ENCODE results near the gene RABL2A.
A peak's percentile ranks its signal among the peaks of the same experiment; 100 is the strongest.
"Not testable (repeated sequence)": the region's sequence is repeated elsewhere in the genome, so short reads cannot be mapped to it uniquely, and the experiment has no call there.

The RABL2A gene

GRCh38 chr2:113626616-113627330 is at the start of gene RABL2A:
TSS of gene RABL2A (plus strand) at chr2:113627266. CDS start at chr2:113628607, 1,341 bp downstream.
- peak; percentile 88 to 91 for DNase-seq

GRCh38 chr2:113578508-113578907 is 48.6 kb upstream of the RABL2A start:
- not testable (repeated sequence) for DNase-seq

GRCh38 chr2:113582473-113582872 is 44.6 kb upstream of the RABL2A start:
- not testable (repeated sequence) for DNase-seq

DNA sequence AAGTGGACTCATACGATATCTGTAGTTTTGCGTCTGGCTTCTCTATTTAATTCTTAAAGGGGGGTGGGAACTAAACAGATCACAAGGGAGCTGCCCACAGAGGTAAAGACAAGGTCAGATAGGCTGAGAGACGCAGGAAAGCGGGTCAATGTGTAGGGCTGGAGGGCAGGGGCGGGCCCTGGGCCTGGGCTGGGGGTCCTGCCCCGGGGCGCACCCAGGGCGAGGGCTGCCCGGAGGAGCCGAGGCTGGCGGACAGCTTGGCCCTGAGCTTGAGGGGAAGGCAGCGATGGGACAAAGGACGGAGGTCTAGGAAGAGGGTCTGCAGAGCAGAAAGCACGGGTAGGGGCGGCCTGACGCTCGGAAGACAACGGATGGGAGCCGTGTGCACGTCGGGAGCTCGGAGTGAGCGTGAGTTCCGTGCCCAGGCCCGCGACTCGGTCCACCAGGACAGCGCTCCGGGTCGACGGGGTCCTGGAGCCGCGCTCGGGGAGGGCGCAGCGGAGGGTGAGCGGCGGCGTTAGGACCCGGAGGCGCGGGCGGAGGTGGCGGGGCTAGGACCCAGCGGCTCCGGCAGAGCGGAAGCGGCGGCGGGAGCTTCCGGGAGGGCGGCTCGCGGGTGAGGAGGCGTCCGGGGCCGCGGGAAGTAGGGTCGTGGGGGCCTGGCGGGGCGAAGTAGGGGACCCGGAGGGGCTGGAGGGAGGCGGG is 43.4 kb upstream of the RABL2A start:
- peak; percentile 75 to 79 for DNase-seq

DNA sequence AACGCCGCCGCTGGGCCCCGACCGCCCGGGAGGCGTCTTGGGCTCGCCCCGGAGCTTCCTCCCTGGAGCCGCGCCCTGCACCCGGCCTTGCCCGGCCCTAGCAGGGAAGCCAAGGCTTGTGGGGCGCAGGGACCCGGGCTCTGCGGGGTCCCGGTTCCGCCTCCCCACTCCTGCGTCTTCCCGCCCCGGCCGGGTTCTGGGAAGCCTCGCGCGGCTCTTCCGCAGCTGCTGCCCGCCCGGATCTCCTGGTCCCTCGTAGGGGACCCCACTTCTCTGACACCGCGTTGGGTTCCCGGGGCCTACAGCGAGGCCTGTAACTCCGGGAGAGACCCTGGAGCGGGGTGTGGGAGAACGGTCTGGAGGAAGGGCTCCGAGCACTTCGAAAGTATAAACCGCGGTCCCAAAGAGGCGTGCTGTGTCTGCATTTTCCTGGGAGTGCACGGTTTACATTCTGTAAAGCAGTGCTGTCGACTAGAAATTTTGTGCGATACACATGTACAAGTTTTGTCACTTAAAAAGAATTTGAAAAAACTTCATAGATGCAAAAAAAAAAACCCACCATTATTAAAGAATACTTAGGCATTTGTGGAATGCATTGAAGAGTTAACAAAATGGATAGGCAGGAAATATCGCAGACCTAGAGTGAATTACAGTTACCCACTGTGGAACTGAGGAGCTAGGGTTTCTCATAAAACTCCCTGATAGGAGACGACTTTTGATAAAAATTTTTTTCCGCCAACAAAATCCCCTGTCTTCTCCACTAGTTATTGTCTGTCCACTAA is 42.6 kb upstream of the RABL2A start:
- DNase-seq: peak in 1 of 2 donors; percentile 17

- DNase-seq: peak; percentile 68 to 71
Observed at GRCh38 chr2:113587201-113587600, 39.9 kb upstream of the RABL2A start.

GRCh38 chr2:113589591-113589990 is 37.5 kb upstream of the RABL2A start:
- DNase-seq: not testable (repeated sequence)

DNA sequence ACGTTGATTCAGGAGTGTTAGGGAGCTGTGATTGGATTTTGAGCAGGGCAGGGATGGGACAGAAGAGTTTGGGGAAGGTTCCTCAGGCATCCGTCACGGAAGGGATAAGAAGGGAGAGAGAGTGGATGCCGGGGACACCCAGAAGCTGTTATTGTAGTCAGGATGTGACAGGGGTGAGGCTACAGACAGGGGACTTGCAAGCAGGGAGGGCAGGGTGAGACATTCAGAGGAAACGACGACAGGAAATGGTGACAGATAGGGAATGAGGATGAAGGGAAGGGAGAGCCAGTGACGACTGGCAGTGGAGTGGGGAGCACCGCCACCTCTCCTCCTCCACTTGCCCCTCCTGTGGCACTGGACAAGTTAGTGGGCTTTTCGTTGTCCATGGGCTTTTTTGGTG is 35.1 kb upstream of the RABL2A start:
- DNase-seq: peak; percentile 28 to 44

GRCh38 chr2:113593280-113593679 is 33.8 kb upstream of the RABL2A start:
- not testable (repeated sequence) for DNase-seq

GRCh38 chr2:113595725-113596124 is 31.3 kb upstream of the RABL2A start:
- DNase-seq: not testable (repeated sequence)

DNA sequence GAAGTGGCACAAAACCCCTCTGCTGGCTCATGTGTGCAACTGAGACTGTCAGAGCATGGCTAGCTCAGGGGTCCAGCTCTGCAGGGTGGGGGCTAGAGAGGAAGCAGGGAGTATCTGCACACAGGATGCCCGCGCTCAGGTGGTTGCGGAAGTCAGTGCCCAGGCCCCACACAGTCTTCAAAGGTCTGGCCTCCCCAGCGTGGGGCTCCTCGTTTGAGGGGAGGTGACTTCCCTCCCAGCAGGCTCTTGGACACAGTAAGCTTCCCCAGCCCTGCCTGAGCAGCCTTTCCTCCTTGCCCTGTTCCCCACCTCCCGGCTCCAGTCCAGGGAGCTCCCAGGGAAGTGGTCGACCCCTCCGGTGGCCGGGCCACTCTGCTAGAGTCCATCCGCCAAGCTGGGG is 29.9 kb upstream of the RABL2A start:
- DNase-seq: not testable (repeated sequence)

DNA sequence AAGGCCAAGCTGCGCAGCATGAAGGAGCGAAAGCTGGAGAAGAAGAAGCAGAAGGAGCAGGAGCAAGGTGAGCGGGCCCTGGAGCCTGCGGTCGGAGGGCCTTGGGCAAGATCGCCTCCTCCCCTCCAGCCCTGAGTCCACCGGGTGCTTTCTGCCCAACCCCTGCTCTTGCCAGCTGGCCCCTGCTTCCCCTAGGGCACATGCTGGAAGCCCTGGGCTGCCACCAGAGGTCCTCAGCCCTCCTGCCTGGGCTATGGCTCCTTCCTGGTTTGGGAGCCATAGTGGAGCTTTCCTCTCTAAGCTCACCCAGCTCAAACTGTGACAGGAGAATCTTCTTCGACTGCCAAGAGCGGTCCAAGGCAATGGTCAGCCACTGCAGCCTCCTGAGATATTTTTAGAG is 29.5 kb upstream of the RABL2A start:
- DNase-seq: not testable (repeated sequence)

DNA sequence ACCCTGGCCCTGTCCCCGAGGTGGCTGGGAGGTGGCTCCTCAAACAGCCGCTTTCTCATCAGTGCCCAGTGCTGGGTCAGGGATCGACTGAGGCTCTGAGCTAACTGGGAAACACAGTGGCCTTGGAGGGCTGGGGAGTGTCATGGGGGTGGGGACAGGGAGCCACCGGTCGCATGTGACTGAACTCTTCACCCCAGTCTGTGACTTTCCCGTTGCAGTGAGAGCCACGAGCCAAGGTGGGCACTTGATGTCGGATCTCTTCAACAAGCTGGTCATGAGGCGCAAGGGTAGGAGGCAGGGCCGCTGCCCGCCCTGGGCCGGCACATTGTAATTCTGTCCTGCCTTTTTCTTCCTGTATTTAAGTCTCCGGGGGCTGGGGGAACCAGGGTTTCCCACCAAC is 28.9 kb upstream of the RABL2A start:
- DNase-seq: not testable (repeated sequence)

- not testable (repeated sequence) for DNase-seq
Observed at GRCh38 chr2:113598738-113599137, 28.3 kb upstream of the RABL2A start.

GRCh38 chr2:113599208-113599607 is 27.9 kb upstream of the RABL2A start:
- not testable (repeated sequence) for DNase-seq

DNA sequence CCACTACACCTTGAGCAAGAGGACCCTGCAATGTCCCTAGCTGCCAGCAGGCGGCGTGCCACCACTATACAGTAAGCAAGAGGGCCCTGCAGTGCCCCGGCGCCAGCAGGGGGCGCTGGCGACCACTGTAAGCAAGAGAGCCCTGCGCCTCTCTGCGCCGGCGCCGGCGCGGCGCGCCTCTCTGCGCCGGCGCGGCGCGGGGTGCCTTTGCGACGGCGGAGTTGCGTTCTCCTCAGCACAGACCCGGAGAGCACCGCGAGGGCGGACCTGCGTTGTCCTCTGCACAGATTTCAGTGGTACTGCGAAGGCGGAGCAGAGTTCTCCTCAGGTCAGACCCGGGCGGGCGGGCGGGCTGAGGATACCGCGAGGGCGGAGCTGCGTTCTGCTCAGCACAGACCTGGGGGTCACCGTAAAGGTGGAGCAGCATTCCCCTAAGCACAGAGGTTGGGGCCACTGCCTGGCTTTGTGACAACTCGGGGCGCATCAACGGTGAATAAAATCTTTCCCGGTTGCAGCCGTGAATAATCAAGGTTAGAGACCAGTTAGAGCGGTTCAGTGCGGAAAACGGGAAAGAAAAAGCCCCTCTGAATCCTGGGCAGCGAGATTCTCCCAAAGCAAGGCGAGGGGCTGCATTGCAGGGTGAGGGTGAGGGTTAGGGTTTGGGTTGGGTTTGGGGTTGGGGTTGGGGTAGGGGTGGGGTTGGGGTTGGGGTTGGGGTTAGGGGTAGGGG is 24.9 kb upstream of the RABL2A start:
- peak; percentile 50 to 64 for DNase-seq

DNA sequence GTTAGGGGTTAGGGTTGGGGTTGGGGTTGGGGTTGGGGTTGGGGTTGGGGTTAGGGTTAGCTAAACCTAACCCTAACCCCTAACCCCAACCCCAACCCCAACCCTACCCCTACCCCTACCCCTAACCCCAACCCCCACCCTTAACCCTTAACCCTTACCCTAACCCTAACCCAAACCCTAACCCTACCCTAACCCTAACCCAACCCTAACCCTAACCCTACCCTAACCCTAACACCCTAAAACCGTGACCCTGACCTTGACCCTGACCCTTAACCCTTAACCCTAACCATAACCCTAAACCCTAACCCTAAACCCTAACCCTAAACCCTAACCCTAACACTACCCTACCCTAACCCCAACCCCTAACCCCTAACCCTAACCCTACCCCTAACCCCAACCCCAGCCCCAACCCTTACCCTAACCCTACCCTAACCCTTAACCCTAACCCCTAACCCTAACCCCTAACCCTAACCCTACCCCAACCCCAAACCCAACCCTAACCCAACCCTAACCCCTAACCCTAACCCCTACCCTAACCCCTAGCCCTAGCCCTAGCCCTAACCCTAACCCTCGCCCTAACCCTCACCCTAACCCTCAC is 24.1 kb upstream of the RABL2A start:
- no peak for DNase-seq

DNA sequence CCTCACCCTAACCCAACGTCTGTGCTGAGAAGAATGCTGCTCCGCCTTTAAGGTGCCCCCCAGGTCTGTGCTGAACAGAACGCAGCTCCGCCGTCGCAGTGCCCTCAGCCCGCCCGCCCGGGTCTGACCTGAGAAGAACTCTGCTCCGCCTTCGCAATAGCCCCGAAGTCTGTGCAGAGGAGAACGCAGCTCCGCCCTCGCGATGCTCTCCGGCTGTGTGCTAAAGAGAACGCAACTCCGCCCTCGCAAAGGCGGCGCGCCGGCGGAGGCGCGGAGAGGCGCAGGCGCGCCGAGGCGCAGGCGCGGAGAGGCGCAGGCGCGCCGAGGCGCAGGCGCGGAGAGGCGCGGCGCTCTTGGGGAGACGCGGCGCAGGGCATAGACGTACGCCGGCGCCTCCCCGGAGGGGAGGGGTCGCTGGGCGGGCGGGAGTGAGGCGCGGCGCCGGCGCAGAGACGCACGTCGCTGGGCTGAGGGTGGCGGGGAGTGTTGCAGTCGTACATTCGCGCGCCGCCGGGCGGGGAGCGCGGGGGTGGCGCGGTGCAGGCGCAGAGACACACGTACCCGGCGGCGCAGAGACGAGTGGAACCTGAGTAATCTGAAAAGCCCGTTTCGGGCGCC is 23.5 kb upstream of the RABL2A start:
- DNase-seq: peak; percentile 90 to 93

- DNase-seq: peak; percentile 97 to 98
Observed at GRCh38 chr2:113604085-113604477, 23.0 kb upstream of the RABL2A start.

GRCh38 chr2:113604661-113605060 is 22.4 kb upstream of the RABL2A start:
- DNase-seq: not testable (repeated sequence)

- not testable (repeated sequence) for DNase-seq
Observed at GRCh38 chr2:113606036-113606435, 21.0 kb upstream of the RABL2A start.

GRCh38 chr2:113609822-113610221 is 17.2 kb upstream of the RABL2A start:
- DNase-seq: not testable (repeated sequence)
